Measurements from ENCODE around the gene SETX.

Gene SETX

GRCh38 chr9:132354637-132355355 lies at the start of gene SETX:
SETX (minus strand) TSS chr9:132354986; CDS start chr9:132349428, 5,558 bp downstream.
- H3K4me1 ChIP-seq (ENCODE audit: insufficient read depth, low read length, severe bottlenecking), result peaks cover 46% of the 10 kb centered on the region
- no peaks in the 10 kb centered on the region for H3K9me3 ChIP-seq (ENCODE audit: low read length)
- H3K9ac ChIP-seq (ENCODE audit: low read length), result peak within 1 kb of the TSS; percentile 97
- no peak within 1 kb of the TSS for H2AFZ ChIP-seq (ENCODE audit: low read length)
- H3K9me2 ChIP-seq (ENCODE audit: low read depth, low read length), result no peaks in the 10 kb centered on the region
- H3K36me3 ChIP-seq (ENCODE audit: insufficient read depth, low read length), result peaks cover 38% of the 10 kb centered on the region
- TF ChIP-seq EZH2 (IDR thresholded peaks at IDR 0.05; ENCODE audit: borderline replicate concordance, low read length) (no peak), CTCF (IDR thresholded peaks at IDR 0.05; ENCODE audit: low read length) (no peak)
- H3K79me2 ChIP-seq (ENCODE audit: insufficient read depth, low read length), result peaks cover 23% of the 10 kb centered on the region
- H3K4me3 ChIP-seq (ENCODE audit: low read depth, low read length, poor library complexity, severe bottlenecking), result peak within 1 kb of the TSS; percentile 93
- no peaks in the 10 kb centered on the region for H3F3A ChIP-seq (ENCODE audit: insufficient read depth, low read length)
- H3K4me2 ChIP-seq (ENCODE audit: low read length), result peak within 1 kb of the TSS; percentile 87
- peak within 1 kb of the TSS; percentile 74 for H3K27ac ChIP-seq (ENCODE audit: low read depth, low read length, poor library complexity, severe bottlenecking)
- H4K20me1 ChIP-seq (ENCODE audit: insufficient read depth, low read length), result no peaks in the 10 kb centered on the region
- no peaks in the 10 kb centered on the region for H3K27me3 ChIP-seq (ENCODE audit: insufficient read depth, low read length)

GRCh38 chr9:132404228-132404881 lies 49.6 kb upstream of the SETX start:
- H3K79me2 ChIP-seq (ENCODE audit: insufficient read depth, low read length), result no peaks in the 10 kb centered on the region

GRCh38 chr9:132401824-132402223 lies 47.0 kb upstream of the SETX start:
- no peaks in the 10 kb centered on the region for H3F3A ChIP-seq (ENCODE audit: insufficient read depth, low read length)
- no peak overlapping the region for H2AFZ ChIP-seq (ENCODE audit: low read length)
- no peaks in the 10 kb centered on the region for H4K20me1 ChIP-seq (ENCODE audit: insufficient read depth, low read length)
- peaks cover 55% of the 10 kb centered on the region for H3K36me3 ChIP-seq (ENCODE audit: insufficient read depth, low read length)
- peaks cover 23% of the 10 kb centered on the region for H3K4me1 ChIP-seq (ENCODE audit: insufficient read depth, low read length, severe bottlenecking)
- H3K27ac ChIP-seq (ENCODE audit: low read depth, low read length, poor library complexity, severe bottlenecking), result no peak overlapping the region
- H3K9me3 ChIP-seq (ENCODE audit: low read length), result no peaks in the 10 kb centered on the region
- no peak overlapping the region for H3K9ac ChIP-seq (ENCODE audit: low read length)
- no peaks in the 10 kb centered on the region for H3K27me3 ChIP-seq (ENCODE audit: insufficient read depth, low read length)
- no peaks in the 10 kb centered on the region for H3K79me2 ChIP-seq (ENCODE audit: insufficient read depth, low read length)
- H3K4me3 ChIP-seq (ENCODE audit: low read depth, low read length, poor library complexity, severe bottlenecking), result no peak overlapping the region
- TF ChIP-seq CTCF (IDR thresholded peaks at IDR 0.05; ENCODE audit: low read length) (no peak), EZH2 (IDR thresholded peaks at IDR 0.05; ENCODE audit: borderline replicate concordance, low read length) (no peak)
- no peaks in the 10 kb centered on the region for H3K9me2 ChIP-seq (ENCODE audit: low read depth, low read length)
- H3K4me2 ChIP-seq (ENCODE audit: low read length), result no peak overlapping the region

More at GRCh38 chr9:132404228-132404881, 49.6 kb upstream of the SETX start:
- Histone ChIP-seq H3K27me3 (ENCODE audit: insufficient read depth, low read length) (peaks cover 2% of the 10 kb centered on the region; the same call in 1 of the 2 replicates), H4K20me1 (ENCODE audit: insufficient read depth, low read length) (no peaks in the 10 kb centered on the region), H3K27ac (ENCODE audit: low read depth, low read length, poor library complexity, severe bottlenecking) (peak overlapping the region; percentile 23), H3K9ac (ENCODE audit: low read length) (no peak overlapping the region), H3K4me1 (ENCODE audit: insufficient read depth, low read length, severe bottlenecking) (peaks cover 28% of the 10 kb centered on the region), H2AFZ (ENCODE audit: low read length) (no peak overlapping the region), H3K36me3 (ENCODE audit: insufficient read depth, low read length) (peaks cover 38% of the 10 kb centered on the region; the same call in 1 of the 2 replicates), H3K9me3 (ENCODE audit: low read length) (no peaks in the 10 kb centered on the region), H3F3A (ENCODE audit: insufficient read depth, low read length) (no peaks in the 10 kb centered on the region), H3K4me2 (ENCODE audit: low read length) (peak overlapping the region; percentile 49), H3K9me2 (ENCODE audit: low read depth, low read length) (no peaks in the 10 kb centered on the region), H3K4me3 (ENCODE audit: low read depth, low read length, poor library complexity, severe bottlenecking) (peak overlapping the region; percentile 25)
- TF ChIP-seq EZH2 (IDR thresholded peaks at IDR 0.05; ENCODE audit: borderline replicate concordance, low read length) (no peak), CTCF (IDR thresholded peaks at IDR 0.05; ENCODE audit: low read length) (no peak)
